SU-DHL-6 (cell line): ENCODE measurements around the gene GP9.

ENCODE experiments used
- EZH2phosphoT487 ChIP-seq: fragments of 200-600 bp; sonication (generic), shearing (Covaris generic); conservative IDR thresholded peaks from 2 replicates; pipeline ENCODE4 v1.6.1; 2018; ENCODE audit warnings: mild to moderate bottlenecking, antibody characterized with exemption, low read length, moderate library complexity, mixed read lengths
- TF ChIP-seq, protein P1 (sequence below): fragments of 200-600 bp; sonication (generic); IDR thresholded peaks from one replicate; pipeline ENCODE4 v1.5.1; 2017; ENCODE audit warnings: antibody characterized with exemption, mild to moderate bottlenecking, low read length, moderate library complexity; ENCODE audit not compliant: insufficient read depth, poor library complexity, severe bottlenecking

- TF ChIP-seq, protein P1, sequence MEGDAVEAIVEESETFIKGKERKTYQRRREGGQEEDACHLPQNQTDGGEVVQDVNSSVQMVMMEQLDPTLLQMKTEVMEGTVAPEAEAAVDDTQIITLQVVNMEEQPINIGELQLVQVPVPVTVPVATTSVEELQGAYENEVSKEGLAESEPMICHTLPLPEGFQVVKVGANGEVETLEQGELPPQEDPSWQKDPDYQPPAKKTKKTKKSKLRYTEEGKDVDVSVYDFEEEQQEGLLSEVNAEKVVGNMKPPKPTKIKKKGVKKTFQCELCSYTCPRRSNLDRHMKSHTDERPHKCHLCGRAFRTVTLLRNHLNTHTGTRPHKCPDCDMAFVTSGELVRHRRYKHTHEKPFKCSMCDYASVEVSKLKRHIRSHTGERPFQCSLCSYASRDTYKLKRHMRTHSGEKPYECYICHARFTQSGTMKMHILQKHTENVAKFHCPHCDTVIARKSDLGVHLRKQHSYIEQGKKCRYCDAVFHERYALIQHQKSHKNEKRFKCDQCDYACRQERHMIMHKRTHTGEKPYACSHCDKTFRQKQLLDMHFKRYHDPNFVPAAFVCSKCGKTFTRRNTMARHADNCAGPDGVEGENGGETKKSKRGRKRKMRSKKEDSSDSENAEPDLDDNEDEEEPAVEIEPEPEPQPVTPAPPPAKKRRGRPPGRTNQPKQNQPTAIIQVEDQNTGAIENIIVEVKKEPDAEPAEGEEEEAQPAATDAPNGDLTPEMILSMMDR: no peak
- TF ChIP-seq EZH2phosphoT487: no peak
These were observed 1.6 kb downstream of the GP9 start for GRCh38 chr3:129061888-129062834.
